ENCODE results near the gene ARF1. TPM values are rescaled to one million over a fixed set of nuclear protein-coding genes. Genes with fewer than 3 reads are reported as not detected.

Gene ARF1
- polyA plus RNA-seq, 3 donors, result 580 to 789 (median 603) TPM

DNA sequence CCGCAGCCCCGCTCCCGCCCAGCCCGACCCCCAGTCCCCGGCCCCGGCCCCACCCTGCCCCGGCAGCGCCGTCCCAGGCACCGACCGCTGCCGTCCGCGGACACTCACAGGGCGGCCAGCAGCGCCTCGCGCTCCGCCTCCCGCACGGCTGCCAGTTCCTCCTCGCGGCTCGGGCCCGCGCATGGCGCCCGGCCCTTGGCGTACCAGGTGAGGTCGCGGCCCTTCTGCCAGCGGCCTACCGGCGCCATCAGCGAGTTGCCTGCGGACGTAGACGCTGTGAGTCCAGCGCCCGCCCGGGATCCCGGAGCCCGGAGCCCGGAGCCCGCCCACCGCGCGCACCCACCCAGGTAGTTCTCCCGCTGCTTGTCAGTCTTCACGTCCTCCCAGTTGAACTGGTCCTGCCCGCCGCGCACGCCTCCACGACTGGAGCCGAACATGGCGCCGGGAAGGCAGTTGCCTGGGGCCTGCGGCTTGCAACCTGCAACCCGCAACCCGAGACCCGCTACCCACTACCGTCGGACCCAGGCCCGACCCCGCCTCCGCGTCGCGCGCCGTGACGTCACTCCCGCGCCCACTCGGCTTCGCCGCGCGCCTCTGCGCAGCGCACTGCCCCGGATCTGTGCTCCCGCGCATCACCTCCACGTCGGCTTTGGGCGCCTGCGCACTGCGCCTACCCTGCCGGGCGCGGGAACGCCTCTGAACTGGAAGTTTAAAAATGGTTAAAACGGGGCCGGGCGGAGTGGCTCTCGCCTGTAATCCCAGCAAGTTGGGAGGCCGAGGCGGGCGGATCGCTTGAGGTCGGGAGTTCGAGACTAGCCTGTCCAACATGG, 20.5 kb downstream of the ARF1 start, which contains the start of gene C1orf35:
Gene C1orf35 (minus strand): TSS at position 535 of the 830 bp plus-strand sequence. CDS start 98 bp downstream, at position 437.
- Histone ChIP-seq H2AFZ (ENCODE audit: insufficient read depth, low read depth, low read length, poor library complexity, severe bottlenecking) (peak within 1 kb of the TSS; percentile 87), H3K27me3 (ENCODE audit: control insufficient read depth in 2 of 2, insufficient read depth in 2 of 2, low read length in 2 of 2) (no peaks in the 10 kb centered on the region), H3K9me3 (replicated peaks in 1 of 2; ENCODE audit: control insufficient read depth in 1 of 2, insufficient read depth in 1 of 2, low read length in 2 of 2) (no peaks in the 10 kb centered on the region), H3K27ac (ENCODE audit: low read depth in 1 of 2, low read length in 2 of 2) (peak within 1 kb of the TSS; percentile 78 to 87), H3K4me2 (replicated peaks; ENCODE audit: extremely low read depth, low read length, poor library complexity, severe bottlenecking) (peak within 1 kb of the TSS; percentile 88), H3K4me3 (replicated peaks in 1 of 3; ENCODE audit: low read depth in 2 of 3, low read length in 3 of 3) (peak within 1 kb of the TSS; percentile 57 to 90 (median 72)), H3K4me1 (ENCODE audit: control insufficient read depth in 1 of 2, insufficient read depth in 2 of 2, low read length in 2 of 2) (peaks cover 39 to 59% of the 10 kb centered on the region in 2 donors), H3K79me2 (ENCODE audit: insufficient read depth, low read length) (peaks cover 66% of the 10 kb centered on the region), H3K36me3 (replicated peaks in 1 of 2; ENCODE audit: control insufficient read depth in 1 of 2, insufficient read depth in 2 of 2, low read length in 2 of 2) (peaks cover 36 to 49% of the 10 kb centered on the region in 2 donors), H3K9ac (ENCODE audit: insufficient read depth, low read length, poor library complexity, severe bottlenecking) (peak within 1 kb of the TSS; percentile 84), H4K20me1 (ENCODE audit: insufficient read depth, low read length) (peaks cover 39% of the 10 kb centered on the region)
- Mint-ChIP-seq H3K36me3 (peaks cover 34 to 46% of the 10 kb centered on the region in 2 donors), H3K9me3 (no peaks in the 10 kb centered on the region), H3K27ac (peak within 1 kb of the TSS; percentile 89 to 97 (median 94)), H3K4me3 (peak within 1 kb of the TSS; percentile 90 to 92), H3K4me1 (peaks cover 42% of the 10 kb centered on the region), H3K27me3 (ENCODE audit: low read depth in 3 of 3) (peaks cover 0 to 4% (median 0%) of the 10 kb centered on the region in 3 donors)
- WGBS (ENCODE audit: insufficient coverage), result under 1% methylated on average over 98 of the region's 104 CpGs
- peak; percentile 84 to 88 (median 86) for DNase-seq
- intact Hi-C loops (cut with micrococcal nuclease), result loop anchor here in 1 of 2 donors (2.0 kb wide), 1 partner anchor 14 kb away; no protein-coding TSS in a partner anchor
- TF ChIP-seq, protein P1, sequence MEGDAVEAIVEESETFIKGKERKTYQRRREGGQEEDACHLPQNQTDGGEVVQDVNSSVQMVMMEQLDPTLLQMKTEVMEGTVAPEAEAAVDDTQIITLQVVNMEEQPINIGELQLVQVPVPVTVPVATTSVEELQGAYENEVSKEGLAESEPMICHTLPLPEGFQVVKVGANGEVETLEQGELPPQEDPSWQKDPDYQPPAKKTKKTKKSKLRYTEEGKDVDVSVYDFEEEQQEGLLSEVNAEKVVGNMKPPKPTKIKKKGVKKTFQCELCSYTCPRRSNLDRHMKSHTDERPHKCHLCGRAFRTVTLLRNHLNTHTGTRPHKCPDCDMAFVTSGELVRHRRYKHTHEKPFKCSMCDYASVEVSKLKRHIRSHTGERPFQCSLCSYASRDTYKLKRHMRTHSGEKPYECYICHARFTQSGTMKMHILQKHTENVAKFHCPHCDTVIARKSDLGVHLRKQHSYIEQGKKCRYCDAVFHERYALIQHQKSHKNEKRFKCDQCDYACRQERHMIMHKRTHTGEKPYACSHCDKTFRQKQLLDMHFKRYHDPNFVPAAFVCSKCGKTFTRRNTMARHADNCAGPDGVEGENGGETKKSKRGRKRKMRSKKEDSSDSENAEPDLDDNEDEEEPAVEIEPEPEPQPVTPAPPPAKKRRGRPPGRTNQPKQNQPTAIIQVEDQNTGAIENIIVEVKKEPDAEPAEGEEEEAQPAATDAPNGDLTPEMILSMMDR (IDR thresholded peaks at IDR 0.05), result no peak

GRCh38 chr1:228104526-228105269, 22.2 kb downstream of the ARF1 start:
- WGBS (ENCODE audit: insufficient coverage), result 90% methylated on average over 7 of the region's 7 CpGs

More at GRCh38 chr1:228104526-228105269, 22.2 kb downstream of the ARF1 start:
- TF ChIP-seq, protein P1 (IDR thresholded peaks at IDR 0.05), result no peak
- peak overlapping the region; percentile 55 to 93 (median 86) for H3K27ac Mint-ChIP-seq
- intact Hi-C loops (cut with micrococcal nuclease), result loop anchor here (2.0 to 5.0 kb wide), 2 partner anchors 16 to 38 kb away; partner anchors contain the start of gene GUK1 (in 1 of the 2)
- Histone ChIP-seq H3K4me2 (replicated peaks; ENCODE audit: extremely low read depth, low read length, poor library complexity, severe bottlenecking) (peak overlapping the region; percentile 88), H2AFZ (ENCODE audit: insufficient read depth, low read depth, low read length, poor library complexity, severe bottlenecking) (no peak overlapping the region), H3K79me2 (ENCODE audit: insufficient read depth, low read length) (peaks cover 62% of the 10 kb centered on the region), H3K27me3 (ENCODE audit: control insufficient read depth in 2 of 2, insufficient read depth in 2 of 2, low read length in 2 of 2) (no peaks in the 10 kb centered on the region), H3K36me3 (replicated peaks in 1 of 2; ENCODE audit: control insufficient read depth in 1 of 2, insufficient read depth in 2 of 2, low read length in 2 of 2) (peaks cover 19 to 32% of the 10 kb centered on the region in 2 donors), H3K4me1 (ENCODE audit: control insufficient read depth in 1 of 2, insufficient read depth in 2 of 2, low read length in 2 of 2) (peaks cover 48 to 68% of the 10 kb centered on the region in 2 donors), H4K20me1 (ENCODE audit: insufficient read depth, low read length) (peaks cover 22% of the 10 kb centered on the region), H3K9me3 (replicated peaks in 1 of 2; ENCODE audit: control insufficient read depth in 1 of 2, insufficient read depth in 1 of 2, low read length in 2 of 2) (no peaks in the 10 kb centered on the region), H3K4me3 (replicated peaks in 1 of 3; ENCODE audit: low read depth in 2 of 3, low read length in 3 of 3) (peak overlapping the region in 1 of 3 experiments; percentile 90), H3K27ac (ENCODE audit: low read depth in 1 of 2, low read length in 2 of 2) (peak overlapping the region; percentile 22 to 87), H3K9ac (ENCODE audit: insufficient read depth, low read length, poor library complexity, severe bottlenecking) (no peak overlapping the region)
- H3K4me1 Mint-ChIP-seq, result peaks cover 45% of the 10 kb centered on the region
- H3K4me3 Mint-ChIP-seq, result peak overlapping the region; percentile 90 to 92
- peaks cover 18 to 30% of the 10 kb centered on the region in 2 donors for H3K36me3 Mint-ChIP-seq
- no peak for DNase-seq
- peaks cover 0 to 4% (median 0%) of the 10 kb centered on the region in 3 donors for H3K27me3 Mint-ChIP-seq (ENCODE audit: low read depth in 3 of 3)
- H3K9me3 Mint-ChIP-seq, result no peaks in the 10 kb centered on the region

All from CD14-positive monocyte (primary cell).